HG03432 (cell line): ENCODE measurements around the gene TMED4.

Experiments used
- ATAC-seq: cut with Tn5 transposase; IDR thresholded peaks from one replicate; pipeline ENCODE4 v1.9.1; 2021; ENCODE audit warnings: mild to moderate bottlenecking, moderate library complexity; ENCODE audit not compliant: unreplicated experiment

The TMED4 gene

DNA sequence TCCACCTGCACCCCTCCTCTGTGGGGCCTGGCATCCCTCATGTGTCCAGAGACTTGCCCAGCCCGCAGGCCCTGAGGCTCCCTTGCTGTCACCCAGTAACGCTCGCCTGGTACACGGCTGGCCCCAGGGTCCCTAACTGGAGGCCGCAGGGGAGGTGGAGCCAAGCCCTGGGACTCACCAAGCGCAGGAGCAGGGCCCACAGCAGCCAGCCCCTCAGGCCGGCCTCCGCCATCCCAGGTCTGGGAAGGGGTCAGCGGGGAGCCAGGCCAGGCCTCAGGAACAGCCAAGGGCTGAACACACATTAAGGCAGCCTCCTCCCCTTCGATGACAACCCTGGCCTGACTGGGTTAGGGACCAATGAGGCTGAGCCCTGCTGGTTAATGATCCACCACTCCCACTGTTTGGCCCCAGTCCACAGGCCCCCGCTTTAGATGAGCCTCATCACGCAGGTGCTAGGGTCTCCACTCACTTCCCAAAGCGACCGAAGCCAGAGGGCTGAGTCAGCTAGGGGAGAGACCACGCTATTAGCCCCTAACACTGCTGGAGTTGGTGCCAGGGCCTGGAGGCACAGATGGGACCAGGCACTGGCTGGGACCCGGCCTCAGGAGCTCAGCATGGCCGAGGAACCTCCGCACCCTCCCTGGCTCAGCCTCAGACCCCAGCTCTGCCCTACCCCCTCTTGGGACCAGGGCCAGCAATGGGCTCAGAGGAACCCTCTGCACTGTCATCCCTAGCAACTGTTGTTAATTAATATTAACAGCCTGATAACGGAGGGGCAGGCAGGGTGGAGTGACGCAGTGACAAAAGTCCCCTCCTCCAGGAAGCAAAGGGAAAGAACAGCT is 40.8 kb downstream of the TMED4 start, which contains the start of gene NPC1L1:
TSS of gene NPC1L1 (minus strand) at position 303 of the 842 bp plus-strand sequence. CDS start at position 232, 71 bp downstream.
- ATAC-seq = no peak

DNA sequence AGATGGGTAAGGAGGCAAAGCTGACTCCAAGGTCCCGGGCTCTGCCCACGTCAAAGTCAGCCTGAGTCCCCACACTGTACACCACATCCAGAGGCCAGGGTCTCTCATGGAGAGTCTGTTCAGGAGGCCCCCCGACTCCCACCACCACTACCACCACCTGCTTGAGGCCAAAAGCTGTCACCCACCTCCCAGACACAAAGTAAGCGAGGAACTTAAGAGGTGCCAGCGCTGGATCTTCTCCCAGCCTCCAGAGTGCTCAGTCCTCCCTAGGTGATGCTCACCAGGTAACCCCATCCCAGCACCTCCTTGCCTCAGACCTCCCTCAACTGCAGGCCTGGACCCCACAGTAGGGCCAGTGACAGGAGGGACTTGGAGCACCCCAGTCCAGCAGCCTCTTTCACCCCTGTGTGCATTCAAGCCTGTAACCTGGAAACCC is 41.4 kb downstream of the TMED4 start:
- no peak for ATAC-seq

DNA sequence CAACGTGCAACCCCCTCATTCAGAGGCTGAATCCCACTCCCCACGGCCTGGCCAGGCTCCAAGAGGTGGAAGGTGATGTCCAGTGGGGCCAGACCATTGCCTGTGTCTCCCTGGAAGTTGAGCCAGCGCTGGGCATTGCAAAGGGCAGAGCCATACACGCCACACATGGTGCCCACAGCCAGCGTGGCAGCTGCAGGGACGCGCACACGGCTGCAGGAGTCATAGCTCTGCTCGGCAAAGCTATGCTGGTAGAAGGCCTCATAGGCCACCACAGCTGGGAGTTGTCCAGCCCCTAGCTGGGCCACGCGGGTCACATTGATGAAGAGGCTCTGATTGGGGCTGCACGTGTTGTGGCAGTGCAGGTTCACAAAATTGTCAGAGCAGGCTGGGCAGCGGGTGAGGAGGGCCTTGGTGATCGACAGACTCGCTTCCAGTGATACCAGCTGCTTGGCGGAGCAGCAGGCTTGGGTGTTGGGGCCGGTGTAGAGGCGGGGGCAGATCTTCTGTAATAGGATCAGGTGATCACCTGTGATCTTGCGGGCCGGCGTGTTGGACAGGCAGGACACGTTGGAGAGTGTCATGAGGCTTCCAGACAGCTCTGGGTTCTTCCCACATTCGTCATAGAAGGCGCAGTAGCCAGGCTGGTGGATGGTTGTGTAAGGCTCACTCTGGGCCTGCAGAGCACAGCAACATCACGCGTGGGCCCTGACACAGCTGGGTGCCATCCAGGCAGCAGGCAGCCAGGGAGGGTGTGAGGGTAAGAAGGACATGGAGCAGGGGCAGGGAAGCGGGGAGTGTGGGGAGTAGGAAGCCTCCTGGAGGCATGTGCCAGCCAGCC is 42.1 kb downstream of the TMED4 start:
- no peak for ATAC-seq

GRCh38 chr7:44538798-44539668 is 43.0 kb downstream of the TMED4 start:
- no peak for ATAC-seq

- no peak for ATAC-seq
Measured at GRCh38 chr7:44538093-44538797, 43.8 kb downstream of the TMED4 start.

- no peak for ATAC-seq
Measured at GRCh38 chr7:44537442-44537841, 44.6 kb downstream of the TMED4 start.

GRCh38 chr7:44536090-44536489 is 45.9 kb downstream of the TMED4 start:
- ATAC-seq = no peak

- no peak for ATAC-seq
Measured at GRCh38 chr7:44535348-44536064, 46.5 kb downstream of the TMED4 start.

DNA sequence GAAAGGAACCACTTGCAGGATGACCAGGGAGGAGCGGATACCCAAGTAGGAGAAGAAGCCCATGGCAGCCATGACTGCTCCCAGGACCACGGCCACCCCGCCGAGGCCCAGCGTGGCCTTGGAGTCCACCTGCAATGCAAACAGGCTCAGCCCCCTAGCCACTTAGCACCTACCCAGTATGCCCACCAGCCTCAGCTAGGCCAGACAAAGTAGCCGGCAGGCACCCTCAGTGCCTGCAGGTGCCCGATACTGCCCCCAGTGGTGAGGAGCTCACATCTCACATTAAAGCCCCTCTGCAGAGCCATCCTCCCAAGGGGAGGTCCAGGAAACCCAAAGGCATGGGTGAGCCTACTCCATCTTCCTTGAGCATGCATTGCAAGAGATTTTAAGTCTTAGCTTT is 47.5 kb downstream of the TMED4 start:
- ATAC-seq = no peak

DNA sequence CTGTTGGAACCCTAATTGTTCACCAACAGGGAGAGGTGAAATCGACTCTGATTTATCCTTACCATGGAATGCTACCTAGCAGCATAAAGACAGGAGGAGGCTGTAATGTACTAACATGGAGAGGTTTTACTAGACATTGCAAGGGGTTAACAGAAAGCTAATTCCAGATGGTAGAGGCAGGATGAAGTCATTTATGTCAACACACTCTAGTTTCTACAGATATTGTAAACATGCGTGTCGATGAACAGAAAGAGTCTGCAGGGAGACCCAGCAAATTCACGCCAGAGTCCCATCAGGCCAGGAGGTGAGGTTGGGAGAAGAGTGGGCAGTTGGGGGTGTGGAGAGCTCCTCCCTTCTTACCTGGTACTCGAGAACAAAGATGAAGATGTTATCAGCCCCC is 47.9 kb downstream of the TMED4 start:
- no peak for ATAC-seq

DNA sequence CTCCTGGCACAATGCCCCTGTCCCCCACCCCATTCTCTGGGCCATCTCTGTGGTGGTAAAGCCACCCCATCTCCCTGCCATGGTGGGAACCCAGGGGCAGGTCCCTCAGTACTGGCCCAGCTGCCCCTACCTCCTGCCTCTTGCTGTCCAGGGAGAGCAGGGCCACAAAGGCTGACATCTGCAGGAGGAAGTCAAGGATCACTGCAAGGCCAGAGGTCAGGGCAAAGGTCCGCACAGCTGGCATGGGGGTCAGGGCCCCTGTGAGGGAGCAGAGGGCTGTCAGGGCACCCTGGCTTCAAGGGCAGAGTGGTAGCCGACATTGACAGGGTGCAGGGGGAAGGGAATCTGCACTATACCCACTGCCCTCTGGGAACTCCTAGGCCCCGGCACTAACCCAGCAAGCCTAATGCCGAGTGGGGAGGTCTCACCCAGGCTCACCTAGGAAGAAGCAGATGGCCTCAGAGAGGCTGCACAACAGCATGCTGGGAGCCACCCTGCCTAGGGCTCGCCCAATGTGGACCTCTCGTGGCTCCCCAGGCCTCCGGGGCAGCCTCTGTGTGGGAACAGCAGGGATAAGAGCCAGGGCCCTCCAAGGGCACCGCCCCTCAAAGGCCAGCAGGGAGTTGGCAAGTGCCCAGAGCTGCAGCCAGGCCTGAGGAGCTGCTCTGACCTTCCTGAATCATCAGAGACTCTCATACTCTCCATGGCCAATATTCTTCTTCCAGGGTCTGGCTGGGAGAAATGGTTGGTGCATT is 48.6 kb downstream of the TMED4 start:
- ATAC-seq = no peak

DNA sequence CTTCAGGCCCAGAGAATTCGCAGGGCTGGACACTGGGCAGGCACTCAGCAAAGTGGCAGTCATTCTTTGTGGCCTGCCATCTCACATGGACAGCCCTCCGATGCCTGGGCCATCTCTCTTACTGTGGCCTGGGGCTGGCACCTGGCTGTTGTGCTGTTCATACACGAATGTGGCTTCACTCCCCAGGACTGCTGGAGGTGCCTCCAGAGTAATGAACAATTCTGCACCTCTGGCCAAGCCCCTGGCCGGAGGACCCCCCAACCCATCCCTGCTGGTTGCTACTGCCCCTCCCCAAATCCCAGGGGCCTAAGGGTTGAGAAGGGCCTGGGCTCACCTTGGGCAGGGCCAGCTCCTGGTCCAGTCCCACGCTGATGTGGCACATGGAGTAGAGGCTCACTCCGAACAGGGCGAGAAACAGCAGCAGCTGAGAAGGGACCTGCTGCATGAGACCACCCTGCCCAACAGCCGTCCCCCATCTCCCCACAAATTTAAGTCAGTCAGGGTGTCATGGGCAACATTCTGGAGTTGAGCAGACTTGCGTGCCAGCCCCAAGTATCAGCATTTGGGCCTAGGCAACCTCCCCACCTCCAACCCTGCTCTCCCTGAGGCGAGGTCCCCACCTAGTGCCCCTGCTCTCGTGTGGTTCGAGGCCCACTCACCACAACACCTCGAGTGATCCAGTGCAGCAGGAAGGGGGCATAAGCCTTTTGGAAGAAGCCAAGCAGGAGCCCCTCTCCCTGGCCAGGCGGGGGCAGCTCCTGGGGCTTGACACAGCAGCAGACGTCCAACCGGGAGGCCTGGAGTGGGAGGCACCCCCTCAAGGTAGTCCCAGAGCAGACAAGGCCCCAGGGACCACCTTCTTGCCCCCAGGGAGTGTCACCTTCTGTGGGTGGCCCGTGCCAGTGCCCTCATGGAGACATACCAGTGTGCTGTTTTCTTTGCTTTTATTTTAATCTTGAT is 50.3 kb downstream of the TMED4 start:
- ATAC-seq = no peak

DNA sequence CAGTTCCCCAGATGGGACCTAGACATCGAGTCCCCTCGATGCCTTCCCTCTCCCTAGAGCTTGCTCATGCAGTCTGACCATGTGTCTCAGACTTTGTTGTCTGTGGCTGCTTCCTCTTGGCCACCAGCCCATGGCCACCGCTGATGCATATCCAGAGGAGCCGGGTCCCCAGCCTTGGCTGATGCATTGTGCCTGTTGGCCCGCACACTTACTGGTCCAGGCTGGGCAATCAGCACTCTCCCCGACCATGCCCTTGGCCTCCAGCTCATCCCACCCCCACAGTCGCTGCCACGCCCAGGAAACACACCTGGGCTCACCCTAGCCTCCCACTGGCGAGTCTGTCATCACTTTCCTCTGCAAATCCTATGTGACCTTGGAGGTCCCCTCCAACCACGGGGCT is 51.0 kb downstream of the TMED4 start:
- no peak for ATAC-seq
